ENCODE data around the gene CAPRIN2. TPM values are rescaled to one million over a fixed set of nuclear protein-coding genes. Genes with fewer than 3 reads are reported as not detected.

Gene CAPRIN2
- polyA plus RNA-seq, 3 donors = 1.4 to 10.3 (median 2.0) TPM

DNA sequence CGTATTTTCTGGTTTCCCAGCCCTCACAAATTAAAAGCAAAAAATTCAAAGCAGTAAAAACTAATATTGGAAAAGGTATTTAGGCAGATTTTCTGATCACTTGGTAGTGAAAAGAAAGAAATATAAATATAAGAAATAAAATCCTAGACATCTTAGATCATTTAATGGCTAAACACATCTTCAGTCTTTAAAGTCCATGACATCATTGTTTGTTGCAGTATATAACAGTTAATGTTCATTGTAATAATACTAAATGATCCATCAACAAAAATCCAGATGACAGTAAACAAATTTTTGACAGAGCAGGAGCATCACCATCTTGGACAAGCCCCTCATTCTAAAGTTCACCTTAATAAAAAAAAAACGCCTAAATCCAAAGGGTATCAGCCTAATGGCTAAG, 29.2 kb upstream of the CAPRIN2 start:
- intact Hi-C loops (cut with micrococcal nuclease) = no loop called here
- Histone ChIP-seq H3K27ac (ENCODE audit: low read depth in 1 of 2, low read length in 2 of 2) (no peak overlapping the region), H3K79me2 (ENCODE audit: insufficient read depth, low read length) (no peaks in the 10 kb centered on the region), H3K9ac (ENCODE audit: insufficient read depth, low read length, poor library complexity, severe bottlenecking) (no peak overlapping the region), H2AFZ (ENCODE audit: insufficient read depth, low read depth, low read length, poor library complexity, severe bottlenecking) (no peak overlapping the region), H3K36me3 (replicated peaks in 1 of 2; ENCODE audit: control insufficient read depth in 1 of 2, insufficient read depth in 2 of 2, low read length in 2 of 2) (no peaks in the 10 kb centered on the region), H3K9me3 (replicated peaks in 1 of 2; ENCODE audit: control insufficient read depth in 1 of 2, insufficient read depth in 1 of 2, low read length in 2 of 2) (peaks cover 0 to 12% of the 10 kb centered on the region in 2 donors), H3K4me3 (replicated peaks in 1 of 3; ENCODE audit: low read depth in 2 of 3, low read length in 3 of 3) (no peak overlapping the region), H3K27me3 (ENCODE audit: control insufficient read depth in 2 of 2, insufficient read depth in 2 of 2, low read length in 2 of 2) (no peaks in the 10 kb centered on the region), H4K20me1 (ENCODE audit: insufficient read depth, low read length) (no peaks in the 10 kb centered on the region), H3K4me2 (replicated peaks; ENCODE audit: extremely low read depth, low read length, poor library complexity, severe bottlenecking) (no peak overlapping the region), H3K4me1 (ENCODE audit: control insufficient read depth in 1 of 2, insufficient read depth in 2 of 2, low read length in 2 of 2) (no peaks in the 10 kb centered on the region)
- Mint-ChIP-seq H3K4me3 (no peak overlapping the region), H3K36me3 (no peaks in the 10 kb centered on the region), H3K4me1 (no peaks in the 10 kb centered on the region), H3K27me3 (ENCODE audit: low read depth in 3 of 3) (peaks cover 0 to 4% (median 0%) of the 10 kb centered on the region in 3 donors), H3K27ac (no peak overlapping the region), H3K9me3 (peaks cover 7 to 19% (median 12%) of the 10 kb centered on the region in 7 donors)
- DNase-seq = no peak
- TF ChIP-seq CTCF (IDR thresholded peaks at IDR 0.05) = no peak
- 71% methylated on average over 1 of the region's 2 CpGs for WGBS (ENCODE audit: insufficient coverage)

- Mint-ChIP-seq H3K4me1 (no peaks in the 10 kb centered on the region), H3K27ac (no peak overlapping the region), H3K27me3 (ENCODE audit: low read depth in 3 of 3) (peaks cover 0 to 4% (median 0%) of the 10 kb centered on the region in 3 donors), H3K4me3 (no peak overlapping the region), H3K36me3 (no peaks in the 10 kb centered on the region), H3K9me3 (peaks cover 7 to 21% (median 17%) of the 10 kb centered on the region in 7 donors)
- Histone ChIP-seq H3K4me3 (replicated peaks in 1 of 3; ENCODE audit: low read depth in 2 of 3, low read length in 3 of 3) (no peak overlapping the region), H4K20me1 (ENCODE audit: insufficient read depth, low read length) (no peaks in the 10 kb centered on the region), H3K36me3 (replicated peaks in 1 of 2; ENCODE audit: control insufficient read depth in 1 of 2, insufficient read depth in 2 of 2, low read length in 2 of 2) (no peaks in the 10 kb centered on the region), H2AFZ (ENCODE audit: insufficient read depth, low read depth, low read length, poor library complexity, severe bottlenecking) (no peak overlapping the region), H3K79me2 (ENCODE audit: insufficient read depth, low read length) (no peaks in the 10 kb centered on the region), H3K27ac (ENCODE audit: low read depth in 1 of 2, low read length in 2 of 2) (no peak overlapping the region), H3K4me1 (ENCODE audit: control insufficient read depth in 1 of 2, insufficient read depth in 2 of 2, low read length in 2 of 2) (no peaks in the 10 kb centered on the region), H3K27me3 (ENCODE audit: control insufficient read depth in 2 of 2, insufficient read depth in 2 of 2, low read length in 2 of 2) (no peaks in the 10 kb centered on the region), H3K9me3 (replicated peaks in 1 of 2; ENCODE audit: control insufficient read depth in 1 of 2, insufficient read depth in 1 of 2, low read length in 2 of 2) (peaks cover 0 to 14% of the 10 kb centered on the region in 2 donors), H3K4me2 (replicated peaks; ENCODE audit: extremely low read depth, low read length, poor library complexity, severe bottlenecking) (no peak overlapping the region), H3K9ac (ENCODE audit: insufficient read depth, low read length, poor library complexity, severe bottlenecking) (no peak overlapping the region)
- DNase-seq = no peak
- intact Hi-C loops (cut with micrococcal nuclease) = no loop called here
- no peak for TF ChIP-seq CTCF (IDR thresholded peaks at IDR 0.05)
- WGBS (ENCODE audit: insufficient coverage) = 96% methylated on average over 2 of the region's 3 CpGs
These were observed 27.8 kb upstream of the CAPRIN2 start for GRCh38 chr12:30782316-30783173.

Data from CD14-positive monocyte (primary cell).